ENCODE measurements around the gene TEAD2.

DNA sequence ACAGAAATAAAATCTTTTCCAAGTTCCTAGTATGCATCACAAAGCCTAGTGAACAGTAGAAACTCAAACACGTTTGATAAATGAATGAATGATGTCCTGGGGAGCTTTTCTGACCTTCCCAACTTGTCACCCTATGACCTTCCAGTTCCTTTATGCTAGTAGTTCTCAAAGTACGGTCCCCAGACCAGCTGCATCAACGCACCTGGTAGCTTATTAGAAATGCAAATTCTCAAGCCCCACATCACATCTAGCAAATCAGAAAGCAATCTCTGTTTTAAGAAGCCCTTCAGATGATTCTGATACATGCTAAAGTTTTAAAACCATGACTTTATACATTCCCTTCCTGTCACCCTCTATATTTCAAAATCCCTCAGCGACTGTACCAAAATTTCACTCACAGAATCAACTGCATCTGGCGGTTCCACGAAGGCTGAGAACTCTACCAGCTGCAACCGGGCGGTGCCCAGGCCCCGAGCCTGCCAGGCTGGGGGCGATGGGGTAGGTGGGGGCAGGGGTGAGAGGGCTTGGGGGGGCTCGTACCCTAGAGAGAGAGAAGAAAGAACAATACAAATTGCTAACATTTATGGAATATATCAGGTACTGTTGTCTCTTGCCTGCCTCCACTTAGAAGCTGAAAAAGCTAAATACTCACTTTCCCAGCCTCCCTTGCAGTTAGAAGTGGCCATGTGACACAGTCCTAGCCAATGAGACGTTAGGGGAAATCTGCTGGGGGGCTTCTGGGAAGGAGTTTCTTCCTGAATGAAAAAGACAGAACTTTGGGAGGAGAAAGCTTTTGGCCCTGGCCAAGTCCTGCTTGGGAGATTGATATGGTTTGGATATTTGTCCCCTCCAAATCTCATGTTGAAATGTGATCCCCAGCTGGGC, 13.7 kb downstream of the TEAD2 start:
- TF ChIP-seq, protein P1, sequence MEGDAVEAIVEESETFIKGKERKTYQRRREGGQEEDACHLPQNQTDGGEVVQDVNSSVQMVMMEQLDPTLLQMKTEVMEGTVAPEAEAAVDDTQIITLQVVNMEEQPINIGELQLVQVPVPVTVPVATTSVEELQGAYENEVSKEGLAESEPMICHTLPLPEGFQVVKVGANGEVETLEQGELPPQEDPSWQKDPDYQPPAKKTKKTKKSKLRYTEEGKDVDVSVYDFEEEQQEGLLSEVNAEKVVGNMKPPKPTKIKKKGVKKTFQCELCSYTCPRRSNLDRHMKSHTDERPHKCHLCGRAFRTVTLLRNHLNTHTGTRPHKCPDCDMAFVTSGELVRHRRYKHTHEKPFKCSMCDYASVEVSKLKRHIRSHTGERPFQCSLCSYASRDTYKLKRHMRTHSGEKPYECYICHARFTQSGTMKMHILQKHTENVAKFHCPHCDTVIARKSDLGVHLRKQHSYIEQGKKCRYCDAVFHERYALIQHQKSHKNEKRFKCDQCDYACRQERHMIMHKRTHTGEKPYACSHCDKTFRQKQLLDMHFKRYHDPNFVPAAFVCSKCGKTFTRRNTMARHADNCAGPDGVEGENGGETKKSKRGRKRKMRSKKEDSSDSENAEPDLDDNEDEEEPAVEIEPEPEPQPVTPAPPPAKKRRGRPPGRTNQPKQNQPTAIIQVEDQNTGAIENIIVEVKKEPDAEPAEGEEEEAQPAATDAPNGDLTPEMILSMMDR (IDR thresholded peaks at IDR 0.05), result no peak
- TF ChIP-seq POLR2A (IDR thresholded peaks at IDR 0.05), result no peak
